Spleen (tissue), 11 donors: Measurements from ENCODE around the gene ACSL1. TPM values are rescaled to one million over a fixed set of nuclear protein-coding genes. Genes with fewer than 3 reads are reported as not detected.

ENCODE experiments used
- DNase-seq: peaks from one replicate; pipeline ENCODE4 v3.0.0-alpha.2; 2020
- H3K27ac ChIP-seq, 8 donors: fragments of 200-600 bp; sonication (generic) in 7 of 8; 1 replicate in 4 of 8; 2 replicates in 4 of 8; pipeline versions ENCODE4 v1.5.0 to v1.8.0; 2016 to 2021; ENCODE audit warnings: inconsistent platforms in 4 of 8, mild to moderate bottlenecking in 4 of 8, moderate library complexity in 1 of 8
- H3K27me3 ChIP-seq, 7 donors: fragments of 200-600 bp; sonication (generic) in 6 of 7; replicated peaks in 1 of 7; 1 replicate in 4 of 7; 2 replicates in 3 of 7; pipeline versions ENCODE4 v1.5.0 to v1.8.0; 2016 to 2021; ENCODE audit warnings: inconsistent platforms in 3 of 7, mild to moderate bottlenecking in 1 of 7
- H3K36me3 ChIP-seq, 6 donors: fragments of 200-600 bp; sonication (generic) in 5 of 6; 1 replicate in 4 of 6; 2 replicates in 2 of 6; pipeline versions ENCODE4 v1.5.0 to v1.8.0; 2016 to 2021; ENCODE audit warnings: inconsistent platforms in 2 of 6
- H3K4me1 ChIP-seq, 6 donors: fragments of 200-600 bp; sonication (generic) in 5 of 6; 1 replicate in 3 of 6; 2 replicates in 3 of 6; pipeline versions ENCODE4 v1.5.0 to v1.8.0; 2016 to 2021; ENCODE audit warnings: inconsistent platforms in 3 of 6
- H3K4me3 ChIP-seq, 8 donors: fragments of 200-600 bp; sonication (generic) in 7 of 8; 1 replicate in 4 of 8; 2 replicates in 4 of 8; pipeline versions ENCODE4 v1.5.0 to v1.8.0; 2016 to 2021; ENCODE audit warnings: inconsistent platforms in 4 of 8, mild to moderate bottlenecking in 4 of 8, moderate library complexity in 2 of 8
- H3K9me3 ChIP-seq, 8 donors: fragments of 200-600 bp; sonication (generic) in 7 of 8; 1 replicate in 4 of 8; 2 replicates in 4 of 8; pipeline versions ENCODE4 v1.5.0 to v1.8.0; 2016 to 2021; ENCODE audit warnings: inconsistent platforms in 4 of 8
- CTCF ChIP-seq, 11 experiments: fragments of 200-600 bp in 7 of 11; fragments of 450-650 bp in 4 of 11; sonication (generic) in 4 of 11; IDR thresholded peaks in 8 of 11; conservative IDR thresholded peaks in 3 of 11; 1 replicate in 7 of 11; 2 replicates in 4 of 11; pipeline versions ENCODE4 v1.4.0 to v1.8.0; 2016 to 2021; ENCODE audit warnings: antibody characterized with exemption in 11 of 11, inconsistent platforms in 4 of 11, mild to moderate bottlenecking in 1 of 11
- POLR2A ChIP-seq, 3 donors: fragments of 450-650 bp; IDR thresholded peaks; one replicate each; pipeline ENCODE4 v1.5.1; 2017; ENCODE audit warnings: antibody characterized with exemption in 3 of 3, mild to moderate bottlenecking in 1 of 3
- POLR2AphosphoS5 ChIP-seq, 3 donors: sonication (generic); formaldehyde crosslinking; IDR thresholded peaks; one replicate each; pipeline ENCODE4 v1.5.1; 2017; ENCODE audit warnings: antibody characterized with exemption in 3 of 3
- WGBS, 5 donors: extraction: QIAGEN DNeasy Blood & Tissue Kit in 3 of 5; methylation state at CpG; one replicate each; pipeline versions ENCODE4 v1.1.5 to v1.1.7; 2013 to 2018; 5-methylcytosine and 5-hydroxymethylcytosine counted together
- intact Hi-C: fragments of 100-400 bp; cut with DNase I; formaldehyde crosslinking; loops from one replicate; pipeline ENCODE4 v1.15.0; 2023; ENCODE audit warnings: low total_unique reads
- polyA plus RNA-seq, 3 donors: library from polyadenylated mRNA; stranded (reverse); fragments of 200-250 nt; gene quantifications; one replicate each; pipeline ENCODE4 v1.2.1, GENCODE V29; 2013
- total RNA-seq, 7 donors: library from RNA; depleted of rRNA in 3 of 7; stranded (reverse); fragments of >200 nt in 3 of 7; fragmentation: NEBNext Ultra II Directional in 4 of 7; extraction: Animal tissue kit (Norgen Biotek cat#: 25700) in 4 of 7; gene quantifications; one replicate each; pipeline versions ENCODE4 v1.1.0 to v1.2.1, GENCODE V29; 2016 to 2021
- donor health status: healthy with polysubstance abuse.
- donor health status: DM: no; HTN: no; CAD: no; lungs with moderate emphysema.
- donor health status: DM: no; HTN: no; CAD: no.
- donor health status: Bipolar disorder and iron deficiency.
- donor health status: healthy.
- donor health status: DM: no; HTN: no; CAD: no.
- donor health status: DM: yes; HTN: yes; CAD: no.

ACSL1 gene
- total and polyA plus RNA-seq, 10 donors = 17.6 to 333 (median 118) TPM

GRCh38 chr4:184836613-184837012 lies 10.8 kb upstream of the ACSL1 start:
- WGBS, 5 donors = 91 to 93% (median 93%) methylated on average over 5 of the region's 5 CpGs
- Histone ChIP-seq H3K4me3 (no peak overlapping the region), H3K9me3 (no peaks in the 10 kb centered on the region), H3K36me3 (no peaks in the 10 kb centered on the region), H3K27me3 (no peaks in the 10 kb centered on the region), H3K27ac (no peak overlapping the region), H3K4me1 (peaks cover 0 to 7% (median 0%) of the 10 kb centered on the region in 6 donors)
- DNase-seq = no peak
- TF ChIP-seq POLR2A (IDR thresholded peaks at IDR 0.05) (no peak), POLR2AphosphoS5 (IDR thresholded peaks at IDR 0.05) (no peak), CTCF (IDR thresholded peaks at IDR 0.05 in 8 of 11, conservative IDR thresholded peaks at IDR 0.05 in 3 of 11) (no peak)
- intact Hi-C loops = no loop called here

- Histone ChIP-seq H3K27ac (peak overlapping the region in 7 of 8 donors; percentile 51 to 88 (median 79)), H3K4me1 (peaks cover 0 to 7% (median 0%) of the 10 kb centered on the region in 6 donors), H3K27me3 (no peaks in the 10 kb centered on the region), H3K9me3 (no peaks in the 10 kb centered on the region), H3K36me3 (no peaks in the 10 kb centered on the region), H3K4me3 (peak overlapping the region in 1 of 8 donors; percentile 29)
- WGBS, 5 donors = 59 to 73% (median 72%) methylated on average over 10 of the region's 10 CpGs
- DNase-seq = no peak
- TF ChIP-seq POLR2AphosphoS5 (IDR thresholded peaks at IDR 0.05) = no peak
- TF ChIP-seq POLR2A (IDR thresholded peaks at IDR 0.05) = no peak
- no peak for TF ChIP-seq CTCF (IDR thresholded peaks at IDR 0.05 in 8 of 11, conservative IDR thresholded peaks at IDR 0.05 in 3 of 11)
- intact Hi-C loops = no loop called here
Measured at GRCh38 chr4:184833046-184833838, 7.5 kb upstream of the ACSL1 start.

- intact Hi-C loops = no loop called here
- no peaks in the 10 kb centered on the region for H3K9me3 ChIP-seq
Measured at GRCh38 chr4:184831153-184831552, 5.4 kb upstream of the ACSL1 start.

More at GRCh38 chr4:184831153-184831552, 5.4 kb upstream of the ACSL1 start:
- H3K36me3 ChIP-seq = no peaks in the 10 kb centered on the region
- H3K4me3 ChIP-seq = no peak overlapping the region
- WGBS, 5 donors = 68 to 89% (median 77%) methylated on average over 5 of the region's 5 CpGs
- TF ChIP-seq POLR2A (IDR thresholded peaks at IDR 0.05) (no peak), POLR2AphosphoS5 (IDR thresholded peaks at IDR 0.05) (no peak), CTCF (IDR thresholded peaks at IDR 0.05 in 8 of 11, conservative IDR thresholded peaks at IDR 0.05 in 3 of 11) (no peak)
- no peak overlapping the region for H3K27ac ChIP-seq
- DNase-seq = no peak
- peaks cover 4 to 22% (median 10%) of the 10 kb centered on the region in 6 donors for H3K4me1 ChIP-seq
- no peaks in the 10 kb centered on the region for H3K27me3 ChIP-seq
